Osteoblast (primary cell): ENCODE measurements around the gene TSPYL1. TPM values are rescaled to one million over a fixed set of nuclear protein-coding genes. Genes with fewer than 3 reads are reported as not detected.

Experiments used
- DNase-seq: peaks from one replicate; pipeline ENCODE4 v3.0.0; 2011; ENCODE audit warnings: low spot score, mixed read lengths; ENCODE audit not compliant: insufficient read length; ENCODE audit errors: missing footprints
- H2AFZ ChIP-seq: 2 replicates; pipeline ENCODE4 v1.6.0; 2011; ENCODE audit warnings: mild to moderate bottlenecking, low read length
- H3K27ac ChIP-seq: 2 replicates; pipeline ENCODE4 v1.5.1; 2011; ENCODE audit warnings: mild to moderate bottlenecking, low read depth, low read length, moderate library complexity
- H3K27me3 ChIP-seq: 2 replicates; pipeline ENCODE4 v1.6.0; 2012; ENCODE audit warnings: mild to moderate bottlenecking, control low read depth, inconsistent platforms, low read length, moderate library complexity; ENCODE audit not compliant: insufficient read depth
- H3K36me3 ChIP-seq: 2 replicates; pipeline ENCODE4 v1.5.1; 2011; ENCODE audit warnings: mild to moderate bottlenecking, low read length, control low read depth, moderate library complexity; ENCODE audit not compliant: insufficient read depth
- H3K4me1 ChIP-seq: 2 replicates; pipeline ENCODE4 v1.5.1; 2011; ENCODE audit warnings: mild to moderate bottlenecking, low read length, control low read depth, moderate library complexity; ENCODE audit not compliant: insufficient read depth
- H3K4me2 ChIP-seq: 2 replicates; pipeline ENCODE4 v1.6.0; 2011; ENCODE audit warnings: mild to moderate bottlenecking, low read length; ENCODE audit not compliant: insufficient read depth
- H3K4me3 ChIP-seq: fragments of 200-600 bp; sonication (generic); 3 replicates; pipeline ENCODE4 v1.5.1; 2012; ENCODE audit warnings: mild to moderate bottlenecking, low read length, inconsistent platforms; ENCODE audit not compliant: insufficient read depth
- H3K79me2 ChIP-seq: 2 replicates; pipeline ENCODE4 v1.6.0; 2012; ENCODE audit warnings: mild to moderate bottlenecking, low read length, control low read depth, inconsistent platforms; ENCODE audit not compliant: insufficient read depth
- H3K9me3 ChIP-seq: 2 replicates; pipeline ENCODE4 v1.5.1; 2011; ENCODE audit warnings: low read depth, low read length, control low read depth
- H4K20me1 ChIP-seq: 2 replicates; pipeline ENCODE4 v1.6.0; 2012; ENCODE audit warnings: mild to moderate bottlenecking, low read length, control low read depth; ENCODE audit not compliant: insufficient read depth
- total RNA-seq: library from RNA; depleted of rRNA; stranded (reverse); fragments of >200 nt; gene quantifications from 2 replicates; pipeline ENCODE4 v1.2.3, GENCODE V29; 2012
- TF ChIP-seq, protein P1 (sequence below): IDR thresholded peaks from 2 replicates; pipeline ENCODE4 v1.5.1; 2011; ENCODE audit warnings: mild to moderate bottlenecking, low read depth, low read length, moderate library complexity; ENCODE audit errors: extremely low read depth

Gene TSPYL1
- total RNA-seq, 1 donor = 89.4 TPM

DNA sequence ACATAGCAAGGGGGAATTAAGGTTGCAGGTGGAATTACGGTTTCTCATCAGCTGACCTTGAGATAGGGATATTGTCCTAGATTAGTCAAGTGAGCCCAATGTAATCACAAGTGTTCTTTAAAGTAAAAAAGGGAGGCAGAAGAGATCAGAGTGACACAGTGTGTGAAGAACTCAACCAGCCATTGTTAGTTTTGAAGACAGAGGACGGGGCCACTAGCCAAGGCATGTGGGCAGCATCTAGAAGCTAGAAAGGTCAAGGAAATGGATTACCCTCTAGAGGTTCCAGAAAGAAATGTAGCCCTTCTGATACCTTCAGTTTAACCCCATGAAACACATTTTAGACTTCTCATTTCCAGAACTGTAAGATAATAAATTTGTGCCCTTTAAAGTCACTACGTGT lies 18.5 kb upstream of the TSPYL1 start:
- Histone ChIP-seq H3K27me3 (no peaks in the 10 kb centered on the region), H2AFZ (no peak overlapping the region), H3K4me3 (no peak overlapping the region), H3K4me2 (no peak overlapping the region), H3K27ac (no peak overlapping the region), H3K79me2 (no peaks in the 10 kb centered on the region), H4K20me1 (no peaks in the 10 kb centered on the region), H3K36me3 (no peaks in the 10 kb centered on the region), H3K9me3 (peaks cover 2% of the 10 kb centered on the region), H3K4me1 (no peaks in the 10 kb centered on the region)
- DNase-seq = no peak
- TF ChIP-seq, protein P1, sequence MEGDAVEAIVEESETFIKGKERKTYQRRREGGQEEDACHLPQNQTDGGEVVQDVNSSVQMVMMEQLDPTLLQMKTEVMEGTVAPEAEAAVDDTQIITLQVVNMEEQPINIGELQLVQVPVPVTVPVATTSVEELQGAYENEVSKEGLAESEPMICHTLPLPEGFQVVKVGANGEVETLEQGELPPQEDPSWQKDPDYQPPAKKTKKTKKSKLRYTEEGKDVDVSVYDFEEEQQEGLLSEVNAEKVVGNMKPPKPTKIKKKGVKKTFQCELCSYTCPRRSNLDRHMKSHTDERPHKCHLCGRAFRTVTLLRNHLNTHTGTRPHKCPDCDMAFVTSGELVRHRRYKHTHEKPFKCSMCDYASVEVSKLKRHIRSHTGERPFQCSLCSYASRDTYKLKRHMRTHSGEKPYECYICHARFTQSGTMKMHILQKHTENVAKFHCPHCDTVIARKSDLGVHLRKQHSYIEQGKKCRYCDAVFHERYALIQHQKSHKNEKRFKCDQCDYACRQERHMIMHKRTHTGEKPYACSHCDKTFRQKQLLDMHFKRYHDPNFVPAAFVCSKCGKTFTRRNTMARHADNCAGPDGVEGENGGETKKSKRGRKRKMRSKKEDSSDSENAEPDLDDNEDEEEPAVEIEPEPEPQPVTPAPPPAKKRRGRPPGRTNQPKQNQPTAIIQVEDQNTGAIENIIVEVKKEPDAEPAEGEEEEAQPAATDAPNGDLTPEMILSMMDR = no peak

DNA sequence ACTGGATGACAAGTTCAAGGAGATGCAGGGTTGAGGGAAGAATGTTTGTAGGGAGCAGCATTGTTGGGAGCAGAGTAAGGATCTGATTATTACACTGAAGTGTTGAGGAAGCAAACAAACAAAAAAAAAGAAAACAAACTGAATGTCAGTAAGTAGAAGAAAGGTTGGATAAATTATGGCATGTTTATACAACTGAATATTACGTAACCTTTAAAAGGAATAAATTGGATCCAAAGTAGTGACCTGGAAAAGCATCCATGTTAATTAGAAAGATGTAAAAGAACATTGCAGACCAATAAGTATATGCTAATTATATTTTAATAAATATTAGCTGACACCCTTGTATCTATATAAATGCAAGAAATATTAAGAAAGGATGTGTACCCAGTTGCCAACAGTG lies 12.8 kb upstream of the TSPYL1 start:
- Histone ChIP-seq H2AFZ (no peak overlapping the region), H3K27me3 (no peaks in the 10 kb centered on the region), H3K27ac (no peak overlapping the region), H3K4me1 (peaks cover 8% of the 10 kb centered on the region), H3K36me3 (no peaks in the 10 kb centered on the region), H3K4me3 (no peak overlapping the region), H4K20me1 (no peaks in the 10 kb centered on the region), H3K4me2 (no peak overlapping the region), H3K9me3 (no peaks in the 10 kb centered on the region), H3K79me2 (no peaks in the 10 kb centered on the region)
- TF ChIP-seq, protein P1 = no peak
- no peak for DNase-seq

DNA sequence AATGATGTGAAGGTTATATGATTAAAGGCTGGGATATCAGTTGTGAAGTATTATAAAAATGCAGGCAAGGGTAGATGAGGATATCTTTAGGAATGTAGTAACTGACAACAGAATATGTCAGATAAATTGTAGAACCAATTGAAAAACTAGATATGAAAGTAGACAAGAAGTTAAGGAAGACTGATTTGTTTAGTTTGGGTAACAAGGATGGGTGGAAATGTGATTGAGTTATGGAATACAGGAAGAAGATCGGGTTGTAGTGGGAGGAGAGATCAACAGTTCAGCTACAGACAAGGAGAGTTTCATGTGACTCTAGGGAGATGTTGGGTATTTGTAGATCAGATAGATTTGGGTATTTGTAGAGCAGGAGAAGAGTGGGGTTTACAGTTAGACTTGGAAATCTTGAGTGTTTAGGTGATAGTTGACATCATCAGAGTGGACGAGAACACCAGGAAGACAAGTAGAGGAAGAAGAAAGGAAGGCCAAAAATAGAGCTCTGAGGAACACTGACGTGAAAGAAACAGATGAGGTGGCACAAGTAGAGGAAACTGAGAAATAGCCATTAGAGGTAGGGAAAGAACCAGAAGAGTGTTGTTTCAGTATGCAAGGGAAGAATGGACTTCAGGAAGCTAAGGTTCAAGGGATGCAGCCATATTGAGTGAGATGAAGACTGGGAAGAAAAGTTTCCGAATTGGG lies 12.1 kb upstream of the TSPYL1 start:
- no peaks in the 10 kb centered on the region for H3K9me3 ChIP-seq
- no peak overlapping the region for H3K4me3 ChIP-seq
- no peak overlapping the region for H3K27ac ChIP-seq
- no peak for DNase-seq
- peak overlapping the region; percentile 30 for H3K4me2 ChIP-seq
- H3K36me3 ChIP-seq = no peaks in the 10 kb centered on the region
- no peaks in the 10 kb centered on the region for H3K79me2 ChIP-seq
- H4K20me1 ChIP-seq = no peaks in the 10 kb centered on the region
- no peak overlapping the region for H2AFZ ChIP-seq
- TF ChIP-seq, protein P1 = no peak
- H3K27me3 ChIP-seq = no peaks in the 10 kb centered on the region
- H3K4me1 ChIP-seq = peaks cover 8% of the 10 kb centered on the region

DNA sequence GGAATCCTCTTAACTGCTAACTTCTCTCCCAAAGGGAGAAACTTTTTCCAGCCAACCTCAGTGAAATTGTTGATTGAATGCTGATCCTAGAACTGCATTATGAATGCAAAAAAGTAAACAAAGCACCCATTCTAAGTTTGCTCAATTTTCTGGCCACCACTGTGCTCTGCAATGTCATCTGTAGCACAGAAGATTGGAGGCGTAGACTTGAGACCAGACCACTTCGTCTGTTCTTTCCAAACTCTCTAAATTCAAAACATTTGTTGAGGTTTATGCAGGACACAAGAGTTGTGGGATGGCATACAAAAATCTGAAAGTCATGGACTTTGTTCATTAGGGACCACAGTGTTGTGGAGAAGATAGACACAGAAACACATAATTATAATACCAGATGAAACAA lies 11.1 kb upstream of the TSPYL1 start:
- no peak overlapping the region for H2AFZ ChIP-seq

More for the DNA sequence above, 11.1 kb upstream of the TSPYL1 start:
- H3K4me2 ChIP-seq = no peak overlapping the region
- H3K9me3 ChIP-seq = no peaks in the 10 kb centered on the region
- H4K20me1 ChIP-seq = no peaks in the 10 kb centered on the region
- no peak overlapping the region for H3K4me3 ChIP-seq
- H3K4me1 ChIP-seq = peaks cover 8% of the 10 kb centered on the region
- no peak overlapping the region for H3K27ac ChIP-seq
- no peaks in the 10 kb centered on the region for H3K27me3 ChIP-seq
- TF ChIP-seq, protein P1 = no peak
- no peaks in the 10 kb centered on the region for H3K36me3 ChIP-seq
- no peaks in the 10 kb centered on the region for H3K79me2 ChIP-seq
- no peak for DNase-seq
